PC-9 (cell line): ENCODE data around the gene IVL. TPM values are rescaled to one million over a fixed set of nuclear protein-coding genes. Genes with fewer than 3 reads are reported as not detected.

ENCODE experiments used
- BruUV-seq: library from RNA; stranded (reverse); fragments of 400-500 nt; replicated peaks from 2 replicates; lab custom pipeline; 2021; lab: Mats Ljungman, UMichigan
- CTCF ChIA-PET: fragments of 300-600 bp; sonication (Branson Sonifier 250); formaldehyde crosslinking; loops from one replicate; lab custom pipeline; 2022; ENCODE audit warnings: antibody characterized with exemption; lab: Charles Lee
- POLR2A ChIA-PET: fragments of 300-600 bp; sonication (Branson Sonifier 250); formaldehyde crosslinking; loops from one replicate; lab custom pipeline; 2022; ENCODE audit warnings: antibody characterized with exemption; ENCODE audit not compliant: unreplicated experiment; lab: Charles Lee
- DNase-seq, 2 experiments: peaks; one replicate each; pipeline versions ENCODE4 v3.0.0 to v3.0.0-alpha.2; 2015 to 2022; ENCODE audit warnings: mixed read lengths in 1 of 2
- H2AFZ ChIP-seq: fragments of 200-600 bp; sonication (generic); 2 replicates; pipeline ENCODE4 v1.8.1; 2017; ENCODE audit warnings: antibody characterized with exemption
- H3F3A ChIP-seq: fragments of 200-600 bp; sonication (generic); 2 replicates; pipeline ENCODE4 v1.8.1; 2017; ENCODE audit warnings: antibody characterized with exemption, mild to moderate bottlenecking, low read depth; ENCODE audit not compliant: insufficient read depth
- H3K27ac ChIP-seq: fragments of 200-600 bp; sonication (generic); 2 replicates; pipeline ENCODE4 v1.6.1; 2016; ENCODE audit warnings: mixed run types
- H3K27me3 ChIP-seq: fragments of 200-600 bp; sonication (generic); 2 replicates; pipeline ENCODE4 v1.6.1; 2016; ENCODE audit warnings: low read depth, mixed run types; ENCODE audit not compliant: insufficient read depth
- H3K36me3 ChIP-seq: fragments of 200-600 bp; sonication (generic); 2 replicates; pipeline ENCODE4 v1.6.1; 2016; ENCODE audit warnings: low read depth, mixed run types
- H3K4me1 ChIP-seq: fragments of 200-600 bp; sonication (generic); replicated peaks from 2 replicates; pipeline ENCODE4 v1.6.1; 2016; ENCODE audit warnings: mixed run types; ENCODE audit not compliant: insufficient read depth
- H3K4me2 ChIP-seq: fragments of 200-600 bp; sonication (generic); 2 replicates; pipeline ENCODE4 v1.6.1; 2017; ENCODE audit warnings: mixed run types
- H3K4me3 ChIP-seq: fragments of 200-600 bp; sonication (generic); 2 replicates; pipeline ENCODE4 v1.6.1; 2016; ENCODE audit warnings: mixed run types
- H3K79me2 ChIP-seq: fragments of 200-600 bp; sonication (generic); 2 replicates; pipeline ENCODE4 v1.6.1; 2017; ENCODE audit warnings: low read depth, mixed run types
- H3K9me2 ChIP-seq: fragments of 200-600 bp; sonication (generic); 2 replicates; pipeline ENCODE4 v1.8.1; 2017; ENCODE audit warnings: mild to moderate bottlenecking; ENCODE audit not compliant: insufficient read depth
- H3K9me3 ChIP-seq: fragments of 200-600 bp; sonication (generic); 2 replicates; pipeline ENCODE4 v1.8.1; 2016; ENCODE audit warnings: low read depth; ENCODE audit not compliant: insufficient read depth
- H4K20me1 ChIP-seq: fragments of 200-600 bp; sonication (generic); 2 replicates; pipeline ENCODE4 v1.8.1; 2017; ENCODE audit not compliant: insufficient read depth
- EZH2 ChIP-seq: fragments of 200-600 bp; sonication (generic); IDR thresholded peaks from 2 replicates; pipeline ENCODE4 v1.8.0; 2017; ENCODE audit warnings: antibody characterized with exemption, low read depth
- intact Hi-C: fragments of 100-400 bp; cut with micrococcal nuclease; formaldehyde crosslinking; loops from one replicate; pipeline ENCODE4 v1.10.0; 2022; ENCODE audit not compliant: unreplicated experiment
- total RNA-seq: library from RNA; stranded (reverse); gene quantifications from 2 replicates; pipeline ENCODE4 v1.2.3, GENCODE V29; 2021
- TF ChIP-seq, protein P1 (sequence below): fragments of 200-600 bp; sonication (generic); conservative IDR thresholded peaks from 2 replicates; pipeline ENCODE4 v1.6.1; 2017; ENCODE audit warnings: mixed run types, antibody characterized with exemption, mild to moderate bottlenecking, moderate library complexity

Gene IVL
- total RNA-seq, 1 experiment from 2014 or later: not detected

DNA sequence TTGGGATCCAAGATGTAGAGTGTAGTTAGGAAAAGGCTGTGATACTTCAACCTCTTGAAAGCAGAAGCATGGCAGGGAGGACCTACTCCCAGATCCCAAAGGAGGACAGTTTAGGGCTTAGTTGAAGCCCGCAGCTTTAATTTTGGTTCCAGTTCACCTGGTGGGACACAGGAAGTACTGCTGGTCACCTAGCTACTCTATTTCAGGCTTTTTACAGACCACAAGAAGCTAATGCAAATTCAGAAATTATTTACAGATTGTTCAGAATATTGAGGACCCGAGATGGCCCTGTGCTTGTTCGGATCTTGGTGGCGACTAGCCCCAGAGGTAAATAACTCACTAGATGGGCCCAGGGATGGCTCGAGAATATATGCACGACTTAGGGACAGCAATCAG lies 36.6 kb upstream of the IVL start:
- Histone ChIP-seq H3K4me2 (no peak overlapping the region), H3K36me3 (no peaks in the 10 kb centered on the region), H4K20me1 (no peaks in the 10 kb centered on the region), H3F3A (no peaks in the 10 kb centered on the region), H3K4me3 (no peak overlapping the region), H3K79me2 (no peaks in the 10 kb centered on the region), H3K4me1 (peaks cover 9% of the 10 kb centered on the region; the same call in 1 of the 2 replicates), H3K9me3 (no peaks in the 10 kb centered on the region), H2AFZ (no peak overlapping the region; the same call in 1 of the 2 replicates), H3K27me3 (no peaks in the 10 kb centered on the region), H3K9me2 (no peaks in the 10 kb centered on the region), H3K27ac (no peak overlapping the region)
- ChIA-PET POLR2A (no interaction called here), CTCF (interaction anchor here (2.0 kb wide), 1 partner anchor 161 kb away, joined by 4 read pairs; no protein-coding TSS in a partner anchor)
- no peak for TF ChIP-seq EZH2
- TF ChIP-seq, protein P1, sequence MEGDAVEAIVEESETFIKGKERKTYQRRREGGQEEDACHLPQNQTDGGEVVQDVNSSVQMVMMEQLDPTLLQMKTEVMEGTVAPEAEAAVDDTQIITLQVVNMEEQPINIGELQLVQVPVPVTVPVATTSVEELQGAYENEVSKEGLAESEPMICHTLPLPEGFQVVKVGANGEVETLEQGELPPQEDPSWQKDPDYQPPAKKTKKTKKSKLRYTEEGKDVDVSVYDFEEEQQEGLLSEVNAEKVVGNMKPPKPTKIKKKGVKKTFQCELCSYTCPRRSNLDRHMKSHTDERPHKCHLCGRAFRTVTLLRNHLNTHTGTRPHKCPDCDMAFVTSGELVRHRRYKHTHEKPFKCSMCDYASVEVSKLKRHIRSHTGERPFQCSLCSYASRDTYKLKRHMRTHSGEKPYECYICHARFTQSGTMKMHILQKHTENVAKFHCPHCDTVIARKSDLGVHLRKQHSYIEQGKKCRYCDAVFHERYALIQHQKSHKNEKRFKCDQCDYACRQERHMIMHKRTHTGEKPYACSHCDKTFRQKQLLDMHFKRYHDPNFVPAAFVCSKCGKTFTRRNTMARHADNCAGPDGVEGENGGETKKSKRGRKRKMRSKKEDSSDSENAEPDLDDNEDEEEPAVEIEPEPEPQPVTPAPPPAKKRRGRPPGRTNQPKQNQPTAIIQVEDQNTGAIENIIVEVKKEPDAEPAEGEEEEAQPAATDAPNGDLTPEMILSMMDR: no peak
- intact Hi-C loops: loop anchor here (1.0 to 5.0 kb wide), 4 partner anchors 36 to 352 kb away; partner anchors contain the start of gene IVL
- no peak for DNase-seq
- BruUV-seq: no TSS peak

DNA sequence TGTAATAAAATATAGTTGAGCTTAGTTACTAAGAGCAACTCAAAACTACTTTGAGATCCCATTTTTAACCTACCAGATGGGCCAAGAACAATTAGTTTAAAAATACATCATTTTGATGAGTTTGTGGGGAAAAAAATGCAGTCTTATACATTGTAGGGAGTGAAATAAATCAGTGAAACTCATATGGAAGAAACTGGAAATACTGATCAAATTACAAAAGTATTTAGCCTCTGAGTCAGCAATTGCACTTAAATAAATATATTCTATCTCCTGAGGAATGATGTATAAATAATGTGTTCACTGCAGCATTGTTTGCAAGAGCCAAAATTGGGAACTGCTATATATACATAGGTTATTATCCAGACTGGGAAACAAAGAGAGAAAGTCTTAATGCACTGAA lies 34.9 kb upstream of the IVL start:
- H3K79me2 ChIP-seq: no peaks in the 10 kb centered on the region
- no TSS peak for BruUV-seq
- H3K9me3 ChIP-seq: no peaks in the 10 kb centered on the region
- TF ChIP-seq EZH2: no peak
- no peaks in the 10 kb centered on the region for H3K36me3 ChIP-seq
- intact Hi-C loops: loop anchor here (5.0 kb wide), 1 partner anchor 34 kb away; the partner anchor contains the start of gene IVL
- peaks cover 9% of the 10 kb centered on the region; the same call in 1 of the 2 replicates for H3K4me1 ChIP-seq
- H3K27me3 ChIP-seq: no peaks in the 10 kb centered on the region
- POLR2A ChIA-PET: no interaction called here
- no peaks in the 10 kb centered on the region for H4K20me1 ChIP-seq
- H3F3A ChIP-seq: no peaks in the 10 kb centered on the region
- no peak for DNase-seq
- H3K4me3 ChIP-seq: no peak overlapping the region
- CTCF ChIA-PET: no interaction called here
- no peak overlapping the region for H3K27ac ChIP-seq
- no peak overlapping the region for H2AFZ ChIP-seq
- no peaks in the 10 kb centered on the region for H3K9me2 ChIP-seq
- H3K4me2 ChIP-seq: no peak overlapping the region

- H3F3A ChIP-seq: no peaks in the 10 kb centered on the region
- H3K4me2 ChIP-seq: no peak overlapping the region
- TF ChIP-seq, protein P1: no peak
- no peak for TF ChIP-seq EZH2
- H4K20me1 ChIP-seq: no peaks in the 10 kb centered on the region
- ChIA-PET CTCF (no interaction called here), POLR2A (no interaction called here)
- no peaks in the 10 kb centered on the region for H3K79me2 ChIP-seq
- no peaks in the 10 kb centered on the region for H3K27me3 ChIP-seq
- H3K27ac ChIP-seq: no peak overlapping the region
- H3K9me2 ChIP-seq: no peaks in the 10 kb centered on the region
- BruUV-seq: no TSS peak
- H2AFZ ChIP-seq: no peak overlapping the region
- no peak overlapping the region for H3K4me3 ChIP-seq
- peaks cover 9% of the 10 kb centered on the region; the same call in 1 of the 2 replicates for H3K4me1 ChIP-seq
- intact Hi-C loops: no loop called here
- DNase-seq: no peak
- no peaks in the 10 kb centered on the region for H3K36me3 ChIP-seq
- no peaks in the 10 kb centered on the region for H3K9me3 ChIP-seq
Measured at GRCh38 chr1:152876827-152877226, 31.5 kb upstream of the IVL start.

DNA sequence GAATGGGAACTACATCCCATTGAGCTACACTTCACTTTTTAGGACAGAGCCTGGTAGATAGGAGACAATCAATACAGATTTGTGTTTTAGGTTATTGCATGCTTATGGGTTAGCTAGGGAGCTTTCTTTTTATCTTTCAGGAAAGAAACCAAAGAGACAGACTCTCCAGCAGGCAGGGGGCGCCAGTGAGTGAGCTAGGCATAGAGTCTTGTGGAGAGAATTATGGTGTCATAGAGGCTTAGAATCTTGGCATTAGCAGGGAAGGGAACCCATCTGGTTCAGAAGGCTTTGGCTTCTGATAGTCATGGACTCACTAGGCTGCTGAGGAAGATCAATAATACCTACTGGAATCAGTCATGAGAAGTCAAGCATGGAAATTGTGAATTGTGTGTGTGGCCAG lies 30.3 kb upstream of the IVL start, which contains the start of gene SMCP:
Gene SMCP (plus strand): TSS at position 281 of the 400 bp plus-strand sequence. CDS start 6,101 bp downstream, outside the sequence.
- Histone ChIP-seq H3K36me3 (no peaks in the 10 kb centered on the region), H2AFZ (no peak within 1 kb of the TSS), H3K9me2 (no peaks in the 10 kb centered on the region), H3K27ac (no peak within 1 kb of the TSS), H3K4me2 (no peak within 1 kb of the TSS), H3F3A (no peaks in the 10 kb centered on the region), H4K20me1 (no peaks in the 10 kb centered on the region), H3K79me2 (no peaks in the 10 kb centered on the region), H3K27me3 (no peaks in the 10 kb centered on the region), H3K9me3 (no peaks in the 10 kb centered on the region), H3K4me3 (no peak within 1 kb of the TSS), H3K4me1 (peaks cover 8% of the 10 kb centered on the region; the same call in 1 of the 2 replicates)
- TF ChIP-seq EZH2: no peak
- TF ChIP-seq, protein P1: peak; percentile 52
- no peak for DNase-seq
- POLR2A ChIA-PET: no interaction called here
- CTCF ChIA-PET: interaction anchor here (0.6 to 1.0 kb wide), 2 partner anchors 10 to 48 kb away, joined by 4 read pairs; no protein-coding TSS in a partner anchor
- BruUV-seq: no TSS peak
- intact Hi-C loops: no loop called here
